Activated CD8-positive, alpha-beta memory T cell treated with anti-CD3 and anti-CD28 coated beads, Interleukin-2, amount 50 U/mL, for 4 hours (primary cell): Measurements from ENCODE around the gene CMKLR1.

Experiments used
- DNase-seq: peaks from one replicate; pipeline ENCODE4 v3.0.0-alpha.2; 2020

CMKLR1 gene

DNA sequence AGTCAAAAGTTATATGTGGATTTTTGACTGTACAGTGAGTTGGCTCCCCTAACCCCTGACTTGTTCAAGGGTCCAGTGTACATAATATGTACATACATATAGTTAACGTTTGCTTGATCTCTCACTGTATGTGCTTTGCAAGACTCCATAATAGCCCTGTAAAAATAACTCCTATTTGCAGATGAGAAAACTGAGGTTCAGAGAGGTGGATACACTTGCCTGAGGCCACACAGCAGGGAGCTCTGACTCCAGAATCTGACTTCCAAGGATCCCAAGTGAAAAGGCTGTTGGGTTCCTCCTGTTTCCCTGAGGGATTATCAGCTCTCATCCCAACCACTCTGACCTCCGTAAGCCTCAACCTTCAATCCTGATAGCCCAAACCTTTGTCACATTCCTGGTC is 41.7 kb downstream of the CMKLR1 start:
- DNase-seq: no peak

DNA sequence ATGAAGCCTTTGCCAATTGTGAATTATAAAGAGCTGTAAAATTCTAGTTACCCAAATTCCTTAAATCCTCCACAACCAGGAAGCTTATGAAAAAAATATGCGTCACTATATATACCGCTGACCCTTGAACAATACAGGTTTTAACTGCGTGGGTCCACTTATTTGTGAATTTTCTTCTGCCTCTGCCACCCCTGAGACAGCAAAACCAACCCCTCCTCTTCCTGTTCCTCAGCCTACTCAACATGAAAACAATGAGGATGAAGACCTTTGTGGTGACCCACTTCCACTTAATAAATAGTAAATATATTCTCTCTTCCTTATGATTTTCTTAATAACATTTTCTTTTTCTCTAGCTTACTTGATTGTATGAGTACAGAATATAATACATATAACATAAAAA is 42.2 kb downstream of the CMKLR1 start:
- no peak for DNase-seq

DNA sequence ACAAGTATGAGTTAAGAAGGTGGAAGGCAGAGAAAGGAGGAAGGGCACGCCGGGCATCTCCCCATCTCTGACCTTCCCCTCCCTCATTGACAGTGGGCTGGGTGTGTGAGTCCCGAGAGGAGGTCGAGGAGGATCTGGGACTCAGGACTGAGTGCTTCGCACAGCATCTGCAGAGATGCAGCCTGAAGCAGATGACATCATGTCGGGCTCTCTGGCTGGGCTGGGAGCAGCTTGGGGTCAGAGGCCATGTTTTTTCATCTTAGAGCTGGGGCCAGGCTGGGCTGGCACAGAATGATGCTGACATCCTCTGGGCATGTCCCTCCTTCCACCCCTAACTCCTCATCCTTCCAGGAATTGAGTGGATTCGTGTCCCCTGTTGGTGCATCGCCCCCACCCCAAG is 43.5 kb downstream of the CMKLR1 start:
- DNase-seq: no peak

DNA sequence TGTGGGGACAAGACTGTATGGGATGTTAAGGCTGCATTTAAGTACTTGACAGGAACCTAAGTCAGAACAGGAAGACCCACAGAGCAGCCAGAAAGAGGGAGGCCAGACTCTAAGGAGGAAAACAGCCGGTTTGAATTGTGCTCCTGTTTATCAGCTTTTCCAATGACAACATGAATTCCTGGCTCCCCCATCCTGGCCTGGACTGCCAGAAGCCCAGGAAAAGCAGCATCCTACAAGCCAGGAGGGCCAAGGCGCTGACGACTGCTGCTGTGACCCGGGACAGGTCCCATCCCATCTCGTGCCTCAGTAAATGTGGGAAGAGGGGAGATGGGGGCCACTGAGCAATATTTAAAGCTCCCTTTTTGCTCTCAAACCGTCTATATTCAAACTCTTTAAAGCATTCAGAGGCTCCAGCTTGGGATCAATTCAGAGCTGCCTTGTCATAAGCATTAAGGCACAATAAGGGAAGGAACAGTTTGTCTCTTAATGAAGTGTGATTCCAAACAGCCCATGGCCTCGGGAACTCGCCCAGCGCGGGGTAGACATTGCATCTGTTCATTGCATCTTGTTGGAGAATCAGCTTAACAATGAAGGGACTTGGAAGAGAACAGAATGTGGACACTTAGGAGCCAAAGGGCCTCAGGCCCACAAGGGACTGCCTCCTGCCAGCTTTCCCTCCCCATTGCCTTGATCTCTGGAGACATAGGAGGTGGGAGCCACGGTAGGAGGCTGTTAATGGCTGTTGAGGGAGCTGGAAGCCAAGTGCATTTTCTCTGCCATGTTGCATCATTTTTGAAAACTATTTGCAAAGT is 49.6 kb downstream of the CMKLR1 start:
- DNase-seq: no peak

DNA sequence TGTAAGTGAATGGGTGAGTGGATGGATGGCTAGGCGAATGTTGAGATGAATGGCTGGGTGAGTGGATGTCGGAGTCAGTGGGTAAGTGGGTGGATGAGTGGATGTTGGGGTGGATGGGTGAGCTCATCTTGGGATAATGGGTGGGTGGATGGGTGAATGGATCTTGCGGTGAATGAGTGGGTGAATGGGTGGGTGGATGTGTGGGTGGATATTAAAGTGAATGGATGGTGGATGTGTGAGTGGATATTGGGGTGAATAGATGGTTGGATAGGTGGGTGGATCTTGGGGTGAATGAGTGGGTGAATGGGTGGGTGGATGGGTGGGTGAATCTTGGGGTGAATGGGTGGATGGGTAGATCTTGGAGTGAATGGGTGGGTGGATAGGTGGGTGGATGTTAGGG is 51.9 kb downstream of the CMKLR1 start:
- DNase-seq: no peak

DNA sequence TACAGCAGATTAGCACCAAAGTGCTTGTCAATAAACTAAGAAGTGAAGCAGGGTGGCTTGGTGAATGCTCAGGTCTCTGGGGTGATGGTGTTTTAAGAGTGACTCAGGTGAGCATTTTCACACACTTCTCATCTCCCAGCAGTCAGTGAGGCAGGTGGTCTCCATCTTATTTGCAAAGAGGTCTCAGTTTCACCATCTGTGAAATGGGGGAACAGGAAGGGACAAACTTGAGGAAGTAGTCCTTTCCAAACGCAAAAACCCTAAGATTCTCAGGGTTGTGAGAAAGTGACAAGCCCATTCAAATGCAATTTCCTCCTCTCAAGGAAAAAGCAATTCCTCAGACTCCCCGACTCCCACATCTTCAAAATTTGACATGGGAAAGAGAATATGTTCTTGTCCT is 54.1 kb downstream of the CMKLR1 start:
- no peak for DNase-seq

DNA sequence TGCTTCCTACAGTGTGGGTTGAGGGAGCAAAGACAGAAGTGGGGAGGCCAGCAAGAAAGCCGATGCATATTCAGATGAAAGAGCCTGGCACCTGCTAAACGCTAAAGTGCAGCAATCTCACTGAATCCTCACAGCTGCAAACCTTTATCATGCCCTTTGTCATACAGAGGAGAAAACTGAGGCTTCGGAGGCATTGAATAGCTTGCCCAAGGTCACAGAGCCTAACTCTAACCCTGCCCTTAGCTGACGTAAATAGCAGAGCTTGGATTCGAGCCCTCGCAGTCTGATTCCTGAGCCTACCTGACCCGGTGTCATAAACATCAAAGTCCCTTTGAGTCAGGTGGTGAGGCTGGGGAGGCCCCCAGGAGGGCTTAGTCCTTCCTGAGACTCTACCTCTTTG is 54.9 kb downstream of the CMKLR1 start:
- DNase-seq: no peak

DNA sequence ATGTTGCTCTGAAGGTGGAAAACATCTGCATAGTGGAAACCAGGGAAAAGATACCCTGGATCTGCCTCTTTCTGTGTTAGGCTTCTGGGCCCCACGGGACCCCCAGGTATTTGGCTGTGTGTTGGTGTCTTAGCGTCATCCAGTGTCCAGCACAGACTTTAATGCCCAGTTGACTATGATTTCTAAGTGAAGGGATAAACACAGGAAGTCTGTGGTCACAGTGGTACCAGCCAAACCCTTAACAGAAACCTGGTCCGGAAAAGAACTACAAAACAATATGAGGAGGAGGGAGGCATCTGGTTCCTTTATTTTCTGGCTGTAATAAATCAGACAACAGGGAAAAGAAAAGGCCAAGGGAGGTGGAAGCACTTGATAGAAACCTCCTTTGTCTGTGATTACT is 56.4 kb downstream of the CMKLR1 start:
- no peak for DNase-seq

DNA sequence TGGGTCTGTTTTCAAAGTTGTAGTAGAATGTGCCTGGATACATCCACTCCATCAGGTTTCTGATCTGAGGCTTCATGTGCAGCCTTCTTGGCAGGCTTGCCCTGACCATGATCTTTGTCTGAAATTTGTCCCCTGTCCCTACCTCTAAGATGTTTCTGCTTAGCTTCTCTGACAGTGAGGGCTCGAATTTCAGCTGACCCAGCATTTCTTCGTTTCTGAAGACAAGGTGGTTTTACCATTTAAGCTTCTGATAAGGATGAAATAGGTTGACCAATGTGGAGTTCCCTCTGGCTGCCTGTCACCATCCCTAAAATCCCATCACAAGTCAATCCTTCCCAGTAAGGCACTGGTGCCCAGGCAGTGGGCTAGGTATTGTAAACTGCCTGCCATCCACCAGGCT is 57.0 kb downstream of the CMKLR1 start:
- no peak for DNase-seq

DNA sequence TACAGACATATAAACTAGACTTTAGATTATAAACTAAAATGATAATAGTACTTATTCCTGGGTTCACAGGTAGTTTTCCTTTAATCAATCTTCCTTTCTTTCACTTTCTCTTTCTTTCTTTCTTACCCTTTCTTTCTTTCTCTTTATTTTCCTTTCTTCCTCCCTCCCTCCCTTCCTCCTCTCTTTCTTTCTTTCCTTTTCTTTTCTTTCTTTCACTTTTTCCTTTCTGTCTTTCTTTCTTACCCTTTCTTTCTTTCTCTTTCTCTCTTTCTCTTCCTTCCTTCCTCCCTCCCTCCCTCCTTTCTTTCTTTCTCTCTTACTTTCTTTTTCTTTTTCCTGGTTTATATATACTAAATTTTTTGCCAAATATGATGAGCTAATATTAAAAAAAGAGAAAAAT is 61.5 kb downstream of the CMKLR1 start:
- DNase-seq: no peak

DNA sequence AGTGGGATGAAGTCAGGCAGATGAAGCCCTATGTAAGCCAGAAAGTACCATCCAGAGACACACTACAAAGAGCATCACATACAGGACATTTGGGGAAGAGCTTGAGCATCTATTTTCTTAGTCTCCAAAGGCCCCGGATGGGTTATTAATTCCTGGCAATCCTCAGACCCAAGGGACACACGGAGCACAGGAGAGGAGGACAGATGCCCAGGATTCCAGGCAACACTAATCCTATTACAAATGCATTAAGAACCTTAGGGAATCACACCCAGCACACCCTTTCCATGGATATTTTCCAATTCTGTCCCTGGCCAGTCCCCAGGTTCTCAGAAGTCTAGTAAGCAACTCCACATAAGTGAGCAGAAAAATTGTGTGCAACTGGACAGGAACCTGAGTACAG is 65.9 kb downstream of the CMKLR1 start:
- no peak for DNase-seq

DNA sequence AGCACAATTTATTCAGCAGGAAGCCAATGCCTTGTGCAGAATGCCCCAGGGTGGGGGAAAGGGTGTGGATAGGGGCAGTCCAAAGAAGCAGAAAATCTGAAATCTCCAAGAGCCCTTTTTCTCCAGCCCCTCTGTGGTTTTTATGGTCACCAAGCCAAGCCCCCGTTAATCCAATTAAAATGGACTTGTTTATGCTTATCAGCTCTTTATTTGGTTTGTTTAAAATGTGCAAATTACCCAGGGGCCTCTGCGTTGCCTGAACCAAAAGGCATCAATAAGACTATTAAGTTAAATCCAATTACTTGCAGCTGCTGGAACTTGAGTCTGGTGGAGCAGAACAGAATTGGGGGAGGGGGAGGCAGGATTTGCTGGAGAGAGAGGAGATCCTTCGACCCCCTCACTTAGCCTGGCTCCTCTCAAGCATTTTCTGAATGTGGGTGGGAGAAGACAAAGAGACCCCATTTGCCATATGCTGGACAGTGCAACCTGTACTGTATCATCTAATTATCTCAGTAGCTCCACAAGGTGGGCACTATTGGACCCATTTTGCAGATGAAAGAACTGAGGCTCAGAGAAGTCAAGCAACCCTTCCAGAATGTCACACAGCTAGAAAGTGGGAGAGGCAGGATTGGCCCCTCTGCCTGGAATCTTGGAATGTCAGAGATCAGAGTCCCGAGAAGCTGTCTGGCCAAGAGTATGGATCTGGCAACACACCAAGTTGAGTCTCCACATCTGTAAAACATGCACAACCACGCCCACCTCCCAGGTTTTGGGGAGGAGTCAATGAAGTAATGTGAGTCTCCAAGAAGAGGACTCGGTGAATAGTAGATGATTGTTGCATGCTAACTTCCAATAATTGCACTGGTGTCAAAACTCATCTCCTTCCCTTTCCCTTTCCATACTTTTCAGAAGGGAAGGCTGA is 66.9 kb downstream of the CMKLR1 start:
- DNase-seq: no peak

DNA sequence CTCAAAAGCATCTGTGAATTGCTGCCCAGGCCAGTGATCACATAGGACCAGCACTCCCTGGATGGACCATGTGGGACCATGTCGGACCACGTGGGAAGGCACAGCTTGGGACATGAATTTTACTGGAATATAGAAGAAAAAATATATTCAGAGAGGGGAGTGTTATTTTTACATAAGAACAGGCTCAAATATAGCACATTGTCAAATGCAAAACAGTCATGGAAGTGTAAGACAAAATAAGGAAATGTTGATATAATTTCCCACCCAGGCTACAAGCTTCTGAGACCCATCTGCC is 68.3 kb downstream of the CMKLR1 start:
- no peak for DNase-seq

DNA sequence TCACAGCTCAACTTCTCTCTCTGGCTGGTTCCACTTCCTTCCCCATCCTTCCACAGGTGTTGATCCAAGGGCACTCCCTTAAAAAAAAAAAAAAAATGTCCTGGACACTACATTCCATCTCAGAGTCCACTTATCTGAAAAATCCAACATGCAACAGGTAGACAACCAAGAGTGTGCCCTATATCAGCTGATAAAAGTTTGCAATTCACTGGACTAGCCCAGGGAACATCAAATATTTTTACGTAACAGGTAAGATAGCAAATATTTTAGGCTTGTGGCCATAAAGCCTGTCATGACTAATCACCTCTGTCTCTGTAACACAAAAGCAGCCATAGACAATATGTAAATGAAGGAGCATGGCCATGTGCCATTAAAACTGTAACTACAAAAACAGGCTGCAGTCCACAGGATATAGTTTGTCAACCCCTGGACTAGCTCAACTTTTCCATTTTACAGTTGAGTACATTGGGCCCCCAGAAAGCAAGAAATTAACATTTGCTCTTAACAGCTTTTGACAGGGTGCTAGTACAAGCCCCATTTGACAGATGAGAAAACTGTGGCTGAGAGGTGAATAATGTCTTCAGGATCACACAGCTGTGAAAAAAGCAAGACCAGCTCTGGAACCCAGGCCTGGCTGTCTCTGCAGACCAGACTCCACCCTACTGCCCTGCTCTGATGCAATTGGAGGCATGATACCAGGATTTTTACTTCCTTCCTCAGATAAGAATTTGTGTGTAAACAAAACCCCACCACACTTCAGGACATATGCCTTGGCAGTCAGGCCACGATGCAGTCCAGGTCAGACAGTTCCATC is 68.9 kb downstream of the CMKLR1 start:
- DNase-seq: no peak

DNA sequence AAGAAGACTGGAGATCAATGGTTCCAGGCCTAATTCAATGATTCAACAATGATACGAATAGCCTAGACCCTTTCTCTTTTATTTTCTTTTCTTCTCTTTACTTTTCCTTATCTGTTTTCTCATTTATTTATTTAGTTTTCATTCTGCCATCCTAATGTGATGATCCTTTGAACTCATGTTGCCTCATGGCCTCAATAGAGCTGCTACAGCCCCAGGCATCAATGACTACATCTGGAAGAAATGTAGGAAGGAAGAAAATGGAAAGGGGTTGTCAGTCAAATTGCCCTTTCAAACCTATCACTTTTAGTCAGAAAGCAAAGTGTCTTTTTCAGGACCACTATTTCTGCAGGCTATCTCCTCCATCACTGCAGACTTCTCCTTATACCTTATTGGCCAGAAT is 69.9 kb downstream of the CMKLR1 start:
- DNase-seq: no peak

DNA sequence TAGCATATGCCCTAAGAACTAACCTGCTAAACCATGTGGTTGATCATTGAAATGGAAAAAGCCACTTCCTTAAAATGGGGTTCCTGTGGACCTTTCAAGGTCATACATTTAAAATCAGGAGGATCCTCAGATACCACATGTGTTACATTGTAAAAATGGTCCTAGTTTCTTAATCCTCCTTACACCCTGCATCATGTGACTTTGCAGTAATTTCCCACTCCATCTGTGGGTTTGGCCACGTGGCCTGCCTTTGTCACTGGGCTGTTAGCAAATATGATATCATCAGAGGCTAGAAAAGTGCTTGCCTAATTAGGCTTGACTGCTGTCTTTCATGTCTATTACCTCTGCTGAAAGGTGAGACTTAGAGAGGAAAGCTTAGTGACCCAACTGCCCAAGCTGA is 70.7 kb downstream of the CMKLR1 start:
- DNase-seq: no peak

DNA sequence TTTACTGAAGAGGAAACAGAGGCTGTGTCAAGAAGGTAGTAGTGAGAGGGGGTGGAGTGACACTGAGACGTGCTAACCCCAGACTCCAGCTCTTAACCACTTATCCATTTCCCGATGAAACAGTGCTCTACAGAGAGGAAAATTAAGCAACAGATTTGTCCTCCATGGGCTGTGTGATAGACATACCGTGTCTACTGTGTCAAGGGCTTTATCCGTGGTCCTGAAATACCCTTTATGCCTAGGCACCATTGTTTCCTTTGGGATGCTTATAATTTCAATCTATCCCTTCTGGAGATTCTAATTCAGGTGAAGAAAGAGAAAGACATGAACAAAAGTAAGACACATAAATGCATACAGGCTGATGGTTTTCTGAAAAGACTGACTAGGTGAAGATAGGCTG is 71.7 kb downstream of the CMKLR1 start:
- no peak for DNase-seq

DNA sequence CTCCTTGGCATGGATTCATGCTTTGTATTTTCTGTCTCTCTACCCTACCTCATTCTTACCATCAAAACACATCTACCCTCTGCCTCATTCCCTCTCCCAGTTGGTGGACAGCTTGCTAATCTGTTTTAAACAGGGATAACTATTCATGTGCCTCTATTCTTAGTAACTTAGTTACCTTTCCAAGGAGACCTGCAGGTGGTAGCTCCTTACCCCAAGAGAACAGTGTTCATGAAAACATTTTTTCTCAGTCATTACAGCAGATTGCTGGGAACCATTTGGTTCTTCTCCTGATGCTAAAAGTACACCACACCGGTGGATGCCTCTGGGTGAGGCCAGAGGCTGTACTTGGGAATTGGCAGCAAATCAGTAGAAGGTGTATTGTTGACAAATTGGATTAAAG is 73.0 kb downstream of the CMKLR1 start:
- DNase-seq: no peak

DNA sequence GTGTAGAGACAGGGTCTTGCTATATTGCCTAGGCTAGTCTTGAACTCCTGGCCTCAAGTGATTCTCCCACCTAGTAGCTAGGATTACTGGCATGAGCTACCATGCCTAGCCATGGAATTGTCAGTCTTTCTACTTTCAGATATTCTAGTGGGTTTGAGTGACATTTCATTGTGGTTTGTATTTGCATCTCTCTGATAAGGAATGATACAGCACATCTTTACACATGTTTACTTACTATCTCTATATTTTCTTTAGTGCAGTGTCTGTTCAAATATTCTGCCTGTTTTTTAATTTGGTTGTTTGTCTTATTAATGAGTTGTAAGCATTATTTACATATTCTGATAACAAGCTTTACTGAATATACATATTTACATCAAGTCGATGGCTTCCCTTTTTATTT is 73.6 kb downstream of the CMKLR1 start:
- DNase-seq: no peak

DNA sequence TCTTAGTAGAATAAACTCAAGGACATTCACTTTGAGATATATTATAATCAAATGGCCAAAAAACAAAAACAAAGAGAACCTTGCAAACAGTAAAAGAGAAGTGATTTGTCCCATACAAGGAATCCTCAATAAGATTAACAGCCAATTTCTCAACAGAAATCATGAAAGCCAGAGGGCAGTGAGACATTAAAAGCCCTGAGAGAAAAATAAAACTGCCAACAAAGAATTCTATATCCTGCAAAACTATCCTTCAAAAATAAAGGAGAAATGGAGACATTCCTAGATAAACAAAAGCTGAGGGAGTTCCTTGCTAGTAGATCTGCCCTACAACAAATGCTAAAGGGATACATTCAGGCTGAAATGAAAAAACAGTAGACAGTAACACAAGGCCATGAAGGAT is 78.1 kb downstream of the CMKLR1 start:
- no peak for DNase-seq

DNA sequence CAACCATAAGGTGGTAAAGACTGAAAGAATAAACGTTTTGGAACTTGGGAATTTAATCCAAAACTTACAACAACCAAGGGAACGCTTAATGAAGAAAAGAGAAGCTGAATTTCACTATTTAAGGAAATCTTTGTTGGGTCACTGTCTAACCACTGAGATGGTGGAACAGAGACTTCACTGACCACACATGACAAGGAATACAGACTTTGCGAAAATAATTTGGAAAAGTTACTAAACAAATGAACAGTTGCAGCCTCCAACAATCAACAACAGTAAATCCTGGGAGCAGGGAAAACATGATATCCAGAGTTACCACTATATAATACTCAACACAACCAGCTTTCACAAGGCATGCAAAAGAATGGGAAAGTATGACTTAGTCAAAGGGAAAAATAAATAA is 79.1 kb downstream of the CMKLR1 start:
- DNase-seq: no peak

DNA sequence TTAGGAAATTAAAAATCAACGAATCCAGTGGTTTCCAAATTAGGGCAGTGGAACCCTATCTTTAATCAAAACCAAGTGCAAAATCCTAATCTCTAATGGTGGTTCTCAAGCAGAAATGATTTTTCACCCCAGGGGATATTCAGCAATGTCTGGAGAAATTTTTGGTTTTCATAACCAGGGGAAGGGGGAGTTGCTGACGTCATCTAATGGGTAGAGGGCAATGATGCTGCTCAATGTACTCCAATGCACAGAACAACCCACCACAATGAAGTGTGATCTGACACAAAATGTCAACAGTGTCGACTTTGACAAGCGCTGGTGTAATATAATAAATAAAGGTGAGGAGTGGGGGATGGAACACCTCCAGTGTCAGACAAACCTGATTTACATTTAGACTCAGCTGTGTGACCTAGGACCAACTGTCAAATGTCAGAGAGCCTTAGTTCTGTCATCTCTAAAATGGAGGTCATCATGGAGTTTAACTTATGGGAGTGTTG is 81.5 kb downstream of the CMKLR1 start:
- DNase-seq: no peak

DNA sequence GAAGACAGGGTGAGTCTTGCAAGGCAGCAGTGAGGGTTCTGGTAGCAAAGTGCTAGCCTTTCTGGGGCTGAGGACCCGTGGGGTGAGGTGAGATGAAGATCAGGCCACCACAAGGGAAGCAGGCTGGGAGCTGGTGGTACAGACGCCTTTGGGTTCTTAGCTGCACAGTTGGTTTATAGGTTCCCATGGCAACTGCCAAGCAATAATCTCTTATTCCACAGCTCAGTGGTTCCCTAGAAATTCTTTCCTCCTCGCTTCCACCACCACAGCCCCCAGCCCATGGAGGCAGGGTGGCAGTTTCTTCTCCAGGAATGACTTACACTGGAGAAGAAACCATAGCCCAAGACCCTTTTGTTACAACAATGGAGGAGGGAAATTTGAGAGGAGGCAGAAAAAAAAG is 82.1 kb downstream of the CMKLR1 start:
- DNase-seq: no peak

DNA sequence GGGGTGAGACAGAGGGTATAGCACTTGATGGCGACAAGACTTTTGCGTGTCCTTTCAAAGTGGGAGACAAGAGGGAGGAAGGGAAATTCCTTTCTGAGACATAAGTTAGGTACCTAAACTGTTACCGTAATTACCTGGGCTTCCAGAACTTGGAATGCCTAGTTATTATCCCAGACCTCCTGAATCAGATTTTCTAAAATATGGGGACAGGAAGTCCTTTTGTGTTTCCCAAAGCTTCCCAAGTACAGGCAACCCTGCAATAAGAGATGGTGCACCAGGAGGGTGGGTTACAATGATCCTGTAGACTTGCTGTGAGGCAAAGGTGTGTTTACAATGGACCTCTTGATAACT is 83.9 kb downstream of the CMKLR1 start:
- no peak for DNase-seq
